ENCODE data around the gene USHBP1.
"Not testable (repeated sequence)": the region's sequence is repeated elsewhere in the genome, so short reads cannot be mapped to it uniquely, and the experiment has no call there.

USHBP1 gene

GRCh38 chr19:17264641-17264979 is at the start of gene USHBP1:
TSS of gene USHBP1 (minus strand) at chr19:17264745. CDS start at chr19:17264299, 446 bp downstream.
- DNase-seq: no peak

- no peak for DNase-seq
Measured at GRCh38 chr19:17314007-17314593, 49.6 kb upstream of the USHBP1 start.

GRCh38 chr19:17312189-17313113 is 47.9 kb upstream of the USHBP1 start:
- no peak for DNase-seq

- DNase-seq: no peak
Measured at GRCh38 chr19:17311455-17312188, 47.1 kb upstream of the USHBP1 start.

GRCh38 chr19:17309965-17310461 is 45.5 kb upstream of the USHBP1 start:
- no peak for DNase-seq

- peak; percentile 98 for DNase-seq
Measured at GRCh38 chr19:17309198-17309964, 44.8 kb upstream of the USHBP1 start, which contains the start of gene DDA1. TSS of gene DDA1 (plus strand) at chr19:17309563. CDS start at chr19:17309655, 92 bp downstream.

GRCh38 chr19:17307876-17308377 is 43.4 kb upstream of the USHBP1 start:
- no peak for DNase-seq

- no peak for DNase-seq
Measured at GRCh38 chr19:17306285-17306714, 41.8 kb upstream of the USHBP1 start.

- peak; percentile 96 for DNase-seq
Measured at GRCh38 chr19:17305517-17306284, 41.2 kb upstream of the USHBP1 start, which contains the start of gene MRPL34. TSS of gene MRPL34 (plus strand) at chr19:17305872. CDS start at chr19:17305893, 21 bp downstream.

- DNase-seq: no peak
Measured at GRCh38 chr19:17305216-17305516, 40.6 kb upstream of the USHBP1 start.

- no peak for DNase-seq
Measured at GRCh38 chr19:17304386-17305215, 40.1 kb upstream of the USHBP1 start.

GRCh38 chr19:17303940-17304267 is 39.4 kb upstream of the USHBP1 start:
- no peak for DNase-seq

GRCh38 chr19:17303167-17303939 is 38.8 kb upstream of the USHBP1 start, which contains the start of gene ABHD8:
TSS of gene ABHD8 (minus strand) at chr19:17303425. CDS start at chr19:17301616, 1,809 bp downstream.
- peak; percentile 68 for DNase-seq

GRCh38 chr19:17302391-17303166 is 38.0 kb upstream of the USHBP1 start:
- DNase-seq: no peak

- no peak for DNase-seq
Measured at GRCh38 chr19:17300992-17301619, 36.6 kb upstream of the USHBP1 start.

- DNase-seq: no peak
Measured at GRCh38 chr19:17296976-17297375, 32.4 kb upstream of the USHBP1 start.

GRCh38 chr19:17296273-17296672 is 31.7 kb upstream of the USHBP1 start:
- no peak for DNase-seq

- not testable (repeated sequence) for DNase-seq
Measured at GRCh38 chr19:17295551-17295950, 31.0 kb upstream of the USHBP1 start.

Data from NCI-H1436 treated with DMSO at 0.1 percent for 48 hours (cell line).